NCI-H1092 (cell line): ENCODE measurements around the gene TEX2.
A peak's percentile ranks its signal among the peaks of the same experiment; 100 is the strongest.

Experiments used
- DNase-seq: peaks from one replicate; lab custom pipeline; 2025; lab: John Stamatoyannopoulos, UW

TEX2 gene

GRCh38 chr17:64160378-64160777 lies 102.7 kb downstream of the TEX2 start:
- no peak for DNase-seq

GRCh38 chr17:64158831-64159590 lies 104.0 kb downstream of the TEX2 start:
- no peak for DNase-seq

- no peak for DNase-seq
Observed at GRCh38 chr17:64158406-64158805, 104.7 kb downstream of the TEX2 start.

- no peak for DNase-seq
Observed at GRCh38 chr17:64157669-64158180, 105.3 kb downstream of the TEX2 start.

- DNase-seq = no peak
Observed at GRCh38 chr17:64156670-64157069, 106.4 kb downstream of the TEX2 start.

GRCh38 chr17:64155751-64156544 lies 107.1 kb downstream of the TEX2 start:
- DNase-seq = no peak

GRCh38 chr17:64155129-64155528 lies 107.9 kb downstream of the TEX2 start:
- no peak for DNase-seq

GRCh38 chr17:64154717-64155116 lies 108.3 kb downstream of the TEX2 start:
- DNase-seq = no peak

- DNase-seq = no peak
Observed at GRCh38 chr17:64154313-64154695, 108.8 kb downstream of the TEX2 start.

GRCh38 chr17:64153565-64154312 lies 109.3 kb downstream of the TEX2 start:
- DNase-seq = no peak

GRCh38 chr17:64152428-64153125 lies 110.5 kb downstream of the TEX2 start:
- DNase-seq = no peak

- no peak for DNase-seq
Observed at GRCh38 chr17:64151016-64151368, 112.1 kb downstream of the TEX2 start.

- no peak for DNase-seq
Observed at GRCh38 chr17:64150237-64151015, 112.6 kb downstream of the TEX2 start.

GRCh38 chr17:64149196-64149595 lies 113.9 kb downstream of the TEX2 start:
- no peak for DNase-seq

- no peak for DNase-seq
Observed at GRCh38 chr17:64148699-64149098, 114.4 kb downstream of the TEX2 start.

GRCh38 chr17:64148017-64148631 lies 114.9 kb downstream of the TEX2 start:
- no peak for DNase-seq

GRCh38 chr17:64147110-64148016 lies 115.7 kb downstream of the TEX2 start:
- DNase-seq = no peak

GRCh38 chr17:64146418-64147109 lies 116.5 kb downstream of the TEX2 start:
- DNase-seq = peak; percentile 39
